CD14-positive monocyte (primary cell): ENCODE measurements around the gene ZBTB44. TPM values are rescaled to one million over a fixed set of nuclear protein-coding genes. Genes with fewer than 3 reads are reported as not detected.
"Not testable (repeated sequence)": the region's sequence is repeated elsewhere in the genome, so short reads cannot be mapped to it uniquely, and the experiment has no call there.

Source experiments
- DNase-seq, 3 donors: peaks; one replicate each; pipeline ENCODE4 v3.0.0-alpha.2; 2011 to 2022
- H2AFZ ChIP-seq: 2 replicates; pipeline ENCODE4 v1.6.0; 2012; ENCODE audit warnings: mild to moderate bottlenecking, low read depth, low read length, inconsistent platforms; ENCODE audit not compliant: insufficient read depth, poor library complexity, severe bottlenecking
- H3K27ac ChIP-seq, 2 donors: 1 replicate in 1 of 2; 2 replicates in 1 of 2; pipeline ENCODE4 v1.5.1; 2012 to 2013; ENCODE audit warnings: low read length in 2 of 2, control low read depth in 1 of 2, inconsistent platforms in 1 of 2, low read depth in 1 of 2, mild to moderate bottlenecking in 1 of 2
- H3K27me3 ChIP-seq, 2 donors: one replicate each; pipeline versions ENCODE4 v1.6.0 to v1.6.1; 2011 to 2013; ENCODE audit warnings: low read length in 2 of 2; ENCODE audit not compliant: control insufficient read depth in 2 of 2, insufficient read depth in 2 of 2
- H3K36me3 ChIP-seq, 2 donors: replicated peaks in 1 of 2; 1 replicate in 1 of 2; 2 replicates in 1 of 2; pipeline versions ENCODE4 v1.5.1 to v1.6.1; 2012 to 2013; ENCODE audit warnings: low read length in 2 of 2, control low read depth in 1 of 2, inconsistent platforms in 1 of 2, mild to moderate bottlenecking in 1 of 2; ENCODE audit not compliant: insufficient read depth in 2 of 2, control insufficient read depth in 1 of 2
- H3K4me1 ChIP-seq, 2 donors: 1 replicate in 1 of 2; 2 replicates in 1 of 2; pipeline versions ENCODE4 v1.5.1 to v1.6.1; 2012 to 2013; ENCODE audit warnings: low read length in 2 of 2, control low read depth in 1 of 2, inconsistent platforms in 1 of 2, mild to moderate bottlenecking in 1 of 2, moderate library complexity in 1 of 2; ENCODE audit not compliant: insufficient read depth in 2 of 2, control insufficient read depth in 1 of 2
- H3K4me2 ChIP-seq: replicated peaks from 2 replicates; pipeline ENCODE3; 2012; ENCODE audit warnings: low read length, moderate library complexity, mild to moderate bottlenecking; ENCODE audit not compliant: poor library complexity, severe bottlenecking; ENCODE audit errors: extremely low read depth
- H3K4me3 ChIP-seq, 3 experiments: fragments of 200-600 bp in 1 of 3; sonication (generic) in 1 of 3; replicated peaks in 1 of 3; 1 replicate in 2 of 3; 2 replicates in 1 of 3; pipeline ENCODE4 v1.5.1; 2011 to 2013; ENCODE audit warnings: low read length in 3 of 3, mild to moderate bottlenecking in 3 of 3, control low read depth in 2 of 3, low read depth in 2 of 3, inconsistent platforms in 1 of 3, moderate library complexity in 1 of 3
- H3K79me2 ChIP-seq: 2 replicates; pipeline ENCODE4 v1.6.0; 2012; ENCODE audit warnings: mild to moderate bottlenecking, control low read depth, inconsistent platforms, low read length, moderate library complexity; ENCODE audit not compliant: insufficient read depth
- H3K9ac ChIP-seq: 2 replicates; pipeline ENCODE4 v1.6.0; 2017; ENCODE audit warnings: low read length, mild to moderate bottlenecking; ENCODE audit not compliant: insufficient read depth, poor library complexity, severe bottlenecking
- H3K9me3 ChIP-seq, 2 donors: replicated peaks in 1 of 2; 1 replicate in 1 of 2; 2 replicates in 1 of 2; pipeline versions ENCODE4 v1.5.1 to v1.6.1; 2012 to 2013; ENCODE audit warnings: low read length in 2 of 2, control low read depth in 1 of 2; ENCODE audit not compliant: control insufficient read depth in 1 of 2, insufficient read depth in 1 of 2
- H4K20me1 ChIP-seq: 2 replicates; pipeline ENCODE4 v1.6.0; 2012; ENCODE audit warnings: mild to moderate bottlenecking, low read length, control low read depth, moderate library complexity; ENCODE audit not compliant: insufficient read depth
- H3K27ac Mint-ChIP-seq, 7 donors: one replicate each; pipeline ENCODE4 v1.8.0; 2020; ENCODE audit warnings: mild to moderate bottlenecking in 7 of 7, mixed read lengths in 7 of 7, moderate library complexity in 6 of 7, inconsistent platforms in 2 of 7
- H3K27me3 Mint-ChIP-seq, 3 donors: one replicate each; pipeline ENCODE4 v1.8.0; 2021 to 2022; ENCODE audit warnings: low read depth in 3 of 3, mild to moderate bottlenecking in 3 of 3, mixed read lengths in 3 of 3, moderate library complexity in 3 of 3, inconsistent platforms in 1 of 3
- H3K36me3 Mint-ChIP-seq, 2 donors: one replicate each; pipeline ENCODE4 v1.8.0; 2020; ENCODE audit warnings: mixed read lengths in 2 of 2, inconsistent platforms in 1 of 2, mild to moderate bottlenecking in 1 of 2
- H3K4me1 Mint-ChIP-seq: one replicate; pipeline ENCODE4 v1.8.0; 2020; ENCODE audit warnings: mild to moderate bottlenecking, mixed read lengths
- H3K4me3 Mint-ChIP-seq, 2 donors: one replicate each; pipeline ENCODE4 v1.8.0; 2020; ENCODE audit warnings: mild to moderate bottlenecking in 2 of 2, mixed read lengths in 2 of 2, moderate library complexity in 1 of 2
- H3K9me3 Mint-ChIP-seq, 7 donors: one replicate each; pipeline ENCODE4 v1.8.0; 2020 to 2022; ENCODE audit warnings: mixed read lengths in 7 of 7, mild to moderate bottlenecking in 6 of 7, moderate library complexity in 6 of 7, inconsistent platforms in 2 of 7
- CTCF ChIP-seq: fragments of 200-600 bp; IDR thresholded peaks from one replicate; pipeline ENCODE4 v1.8.0; 2022; ENCODE audit warnings: antibody characterized with exemption, mild to moderate bottlenecking
- WGBS: methylation state at CpG from one replicate; pipeline ENCODE4 v1.1.5; 2013; ENCODE audit warnings: missing lambda C conversion rate; ENCODE audit not compliant: insufficient coverage; 5-methylcytosine and 5-hydroxymethylcytosine counted together
- intact Hi-C, 2 donors: fragments of 100-400 bp; cut with micrococcal nuclease; formaldehyde crosslinking; loops; one replicate each; pipeline versions ENCODE4 v1.15.0 to v1.15.1; 2023
- polyA plus RNA-seq, 3 donors: library from polyadenylated mRNA; depleted of rRNA in 1 of 3; unstranded in 2 of 3; stranded (reverse) in 1 of 3; fragments of 300-500 nt in 2 of 3; fragments of >200 nt in 1 of 3; fragmentation: Illumina TruSeq in 2 of 3; gene quantifications; 1 replicate in 2 of 3; 2 replicates in 1 of 3; pipeline ENCODE4 v1.2.3, GENCODE V29; 2012 to 2021

ZBTB44 gene
- polyA plus RNA-seq, 3 donors: 2.4 to 21.3 (median 2.7) TPM

- Histone ChIP-seq H3K4me2 (no peak overlapping the region), H3K9me3 (no peaks in the 10 kb centered on the region), H3K27me3 (no peaks in the 10 kb centered on the region), H3K9ac (no peak overlapping the region), H4K20me1 (no peaks in the 10 kb centered on the region), H3K4me1 (peaks cover 7 to 8% of the 10 kb centered on the region in 2 donors), H2AFZ (no peak overlapping the region), H3K36me3 (peaks cover 58 to 90% of the 10 kb centered on the region in 2 donors), H3K79me2 (no peaks in the 10 kb centered on the region), H3K27ac (no peak overlapping the region), H3K4me3 (no peak overlapping the region)
- Mint-ChIP-seq H3K36me3 (peaks cover 68 to 81% of the 10 kb centered on the region in 2 donors), H3K9me3 (peaks cover 0 to 4% (median 0%) of the 10 kb centered on the region in 7 donors), H3K27me3 (peaks cover 0 to 1% (median 0%) of the 10 kb centered on the region in 3 donors), H3K4me3 (no peak overlapping the region), H3K4me1 (peaks cover 5% of the 10 kb centered on the region), H3K27ac (peak overlapping the region in 1 of 7 donors; percentile 32)
- DNase-seq: no peak
- 96% methylated on average over 12 of the region's 21 CpGs for WGBS
- TF ChIP-seq CTCF: no peak
- intact Hi-C loops: no loop called here
Measured at GRCh38 chr11:130194241-130195023, 120.3 kb downstream of the ZBTB44 start.

- H3K36me3 Mint-ChIP-seq: peaks cover 59 to 76% of the 10 kb centered on the region in 2 donors
- H3K9me3 ChIP-seq, H3K4me2 ChIP-seq, H3K9me3 Mint-ChIP-seq, H3K4me1 ChIP-seq, H2AFZ ChIP-seq, H3K4me3 Mint-ChIP-seq, intact Hi-C loops, H3K4me3 ChIP-seq, H3K27me3 Mint-ChIP-seq, H3K79me2 ChIP-seq, H3K4me1 Mint-ChIP-seq, H3K27ac ChIP-seq, H3K27me3 ChIP-seq, H4K20me1 ChIP-seq, H3K9ac ChIP-seq, DNase-seq: not testable (repeated sequence)
- H3K27ac Mint-ChIP-seq: peak overlapping the region in 1 of 7 donors; percentile 50
- 100% methylated on average over 5 of the region's 14 CpGs for WGBS
- H3K36me3 ChIP-seq: peaks cover 49 to 87% of the 10 kb centered on the region in 2 donors
Measured at GRCh38 chr11:130193551-130193950, 121.2 kb downstream of the ZBTB44 start.
